Medulla oblongata (tissue), 1 donor: Measurements from ENCODE around the gene RPRML.
"Not testable (repeated sequence)": the region's sequence is repeated elsewhere in the genome, so short reads cannot be mapped to it uniquely, and the experiment has no call there.

ENCODE experiments used
- DNase-seq: peaks from one replicate; pipeline ENCODE4 v3.0.0-alpha.2; 2015; ENCODE audit errors: extremely low spot score

Gene RPRML

DNA sequence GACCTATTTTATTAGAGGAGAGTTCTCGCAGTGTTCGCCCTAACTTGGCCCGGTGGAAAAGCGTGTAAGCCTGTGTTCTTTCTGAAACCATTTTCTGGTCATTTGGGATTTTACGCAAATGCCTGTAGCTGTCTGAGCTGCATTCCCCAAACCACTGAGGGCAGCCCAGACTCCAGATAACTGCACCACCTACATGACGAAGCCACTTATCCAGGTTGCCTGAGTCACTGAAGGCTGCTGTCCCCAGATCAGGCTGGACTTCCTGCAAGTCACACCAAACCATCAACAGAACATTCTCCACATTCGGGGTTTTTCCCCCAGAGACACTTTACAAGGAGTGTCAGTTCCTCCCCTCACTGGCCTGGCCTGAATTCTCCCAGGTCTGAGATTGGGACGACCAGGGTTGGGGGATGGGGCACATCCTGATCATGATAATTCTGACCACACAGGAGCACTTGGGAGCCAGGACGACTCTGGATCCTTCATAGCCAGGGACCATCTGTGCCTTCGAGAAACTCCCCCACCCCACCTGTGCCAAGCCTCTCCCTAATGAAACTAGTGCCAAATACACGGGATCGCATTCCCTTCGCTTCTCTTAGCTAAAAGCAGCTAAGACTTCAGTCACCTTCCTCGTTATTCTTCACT lies 2.3 kb downstream of the RPRML start:
- no peak for DNase-seq

DNA sequence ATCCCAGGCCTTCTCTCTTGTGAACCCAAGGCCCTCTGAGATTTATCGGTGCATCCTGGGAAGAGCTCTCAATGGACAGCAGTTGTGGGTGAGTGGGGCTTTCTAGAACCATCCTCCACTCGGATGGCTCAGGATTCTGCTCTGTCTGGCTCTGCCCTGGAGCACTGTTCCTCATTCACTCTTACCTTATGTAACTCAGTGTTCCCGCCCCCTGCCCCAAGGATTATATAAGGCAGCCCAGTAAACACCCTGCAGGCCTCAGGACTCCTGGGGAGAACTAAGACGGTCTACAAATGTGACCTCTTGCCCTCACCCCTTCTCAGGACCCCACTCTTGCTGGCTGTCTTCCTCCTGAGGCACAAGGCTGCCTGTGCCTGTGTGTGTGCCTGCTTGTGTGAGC lies 3.8 kb downstream of the RPRML start:
- DNase-seq: no peak

GRCh38 chr17:46974086-46974485 lies 5.0 kb downstream of the RPRML start:
- no peak for DNase-seq

DNA sequence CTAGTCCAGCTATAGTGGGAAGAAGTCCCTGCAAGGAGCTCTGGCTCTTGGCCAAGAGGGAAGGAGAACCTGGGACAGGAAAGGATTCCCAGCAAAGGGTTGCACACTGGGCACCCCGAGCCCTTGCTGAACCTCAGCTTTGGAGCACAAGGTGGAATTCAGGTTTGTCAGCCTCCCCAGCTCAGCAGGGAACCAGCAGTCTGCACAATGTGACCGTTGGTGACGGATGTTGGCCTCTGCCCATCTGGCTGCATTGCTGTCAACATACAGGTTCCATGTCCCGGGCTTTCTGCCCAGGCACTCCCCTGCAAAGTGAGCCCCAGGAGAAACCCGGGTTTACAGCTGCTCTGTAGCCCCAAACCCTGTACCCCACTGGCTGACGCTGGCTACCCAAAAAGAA lies 6.7 kb downstream of the RPRML start:
- DNase-seq: no peak

DNA sequence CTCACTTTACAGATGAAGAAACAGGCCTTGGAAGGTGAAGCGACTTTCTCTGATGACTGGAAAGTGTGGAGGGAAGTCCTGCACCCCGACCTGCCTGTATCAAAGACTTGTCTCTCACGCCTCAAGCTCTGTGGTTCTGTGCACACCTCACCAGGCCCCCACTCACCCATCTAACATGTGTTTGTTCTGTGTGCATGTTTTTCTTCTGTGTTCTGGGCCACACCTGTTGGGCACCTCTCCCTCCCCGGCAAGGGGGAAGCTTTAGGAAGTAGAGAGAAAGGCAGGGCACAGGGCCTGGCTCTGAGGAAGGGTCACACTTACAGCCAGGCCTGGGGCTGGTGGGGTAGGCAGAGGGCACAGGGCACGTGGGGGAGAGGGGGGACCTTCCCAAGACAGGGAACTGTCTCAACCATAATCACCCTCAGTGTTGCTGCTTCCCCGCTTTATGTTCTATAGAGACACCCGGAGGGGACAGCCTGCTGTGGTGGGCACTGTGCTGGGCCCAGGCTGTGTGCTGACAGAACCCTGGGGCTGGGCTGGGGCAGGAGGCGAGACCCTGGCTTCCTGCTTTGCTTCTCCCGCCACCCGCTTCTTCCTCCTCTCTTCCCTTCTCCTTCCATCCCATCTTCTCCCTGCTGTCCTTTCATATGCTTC lies 7.3 kb downstream of the RPRML start:
- DNase-seq: no peak

- no peak for DNase-seq
These were observed 10.2 kb downstream of the RPRML start for GRCh38 chr17:46968896-46969295.

DNA sequence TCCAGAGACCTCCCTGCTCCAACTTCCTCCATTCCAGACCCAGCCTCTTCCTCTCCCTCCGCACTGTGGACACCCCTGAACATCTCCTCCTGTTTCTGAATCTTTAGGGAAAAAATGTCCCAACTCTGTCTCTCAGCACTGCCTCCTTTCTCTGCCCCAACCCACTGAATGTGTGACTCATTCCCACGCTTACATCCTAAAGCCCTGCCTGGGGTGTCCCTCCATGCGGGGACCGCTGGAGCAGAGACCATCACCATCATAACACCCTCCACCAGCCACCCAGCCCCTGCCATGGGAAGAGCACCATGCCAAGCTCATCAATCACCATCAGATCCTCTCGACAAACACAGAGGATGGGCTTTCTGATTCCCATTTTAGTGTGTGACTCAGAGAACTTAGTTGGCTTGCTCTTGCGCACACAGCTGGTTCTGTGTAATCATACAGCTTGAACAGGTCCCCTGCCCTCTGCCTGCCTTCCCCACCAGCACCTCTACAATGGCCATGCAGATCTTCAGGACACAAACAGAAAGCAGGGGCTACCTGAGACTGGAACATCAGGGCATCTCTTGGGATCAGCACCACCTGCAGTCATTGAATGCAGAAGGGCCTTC lies 10.7 kb downstream of the RPRML start:
- DNase-seq: no peak

DNA sequence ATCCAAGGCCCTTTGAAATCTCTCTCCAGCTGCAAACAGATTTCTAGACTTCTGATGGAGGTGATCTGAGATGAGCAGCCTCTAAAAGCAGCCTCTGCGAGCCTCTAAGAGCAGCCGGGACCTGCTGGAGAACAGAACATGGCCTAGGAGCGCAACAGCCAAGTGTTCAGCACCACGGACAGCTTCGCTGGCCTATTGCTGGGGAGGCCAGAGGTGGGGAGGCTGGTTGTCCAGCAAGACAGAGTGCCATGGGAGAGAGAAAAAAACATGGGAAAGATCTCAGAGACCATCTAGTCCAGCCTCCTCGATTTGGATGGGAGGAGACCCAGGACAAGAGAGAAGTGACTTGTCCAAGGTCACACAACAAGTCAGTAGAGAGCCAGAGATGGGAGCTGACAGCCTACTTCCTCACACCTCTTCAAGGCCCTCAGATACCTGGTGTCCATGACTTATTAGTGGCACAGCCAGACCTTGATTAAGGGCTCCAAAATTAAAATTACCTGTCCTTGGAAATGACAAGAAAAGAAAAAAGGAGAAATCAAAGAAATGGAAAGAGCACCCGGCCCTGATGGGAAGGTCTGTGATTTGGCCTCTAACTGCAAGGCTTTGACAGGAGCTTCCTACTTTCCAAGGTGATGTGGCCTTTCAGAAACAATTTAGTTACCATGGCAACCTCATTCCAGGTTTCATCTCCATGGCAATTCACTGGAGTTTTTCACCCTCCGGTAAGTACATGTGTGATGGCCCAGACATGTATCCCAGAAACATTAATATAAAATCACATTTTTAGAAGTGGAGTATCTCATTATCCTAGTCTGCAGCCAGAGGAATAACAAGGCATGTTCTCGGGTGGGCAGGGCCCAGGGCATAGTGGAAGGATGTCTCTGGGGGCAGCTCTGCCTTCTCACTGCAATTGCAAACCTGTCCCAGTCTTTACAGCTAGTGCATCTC lies 14.5 kb downstream of the RPRML start:
- no peak for DNase-seq

- DNase-seq: no peak
These were observed 15.5 kb downstream of the RPRML start for GRCh38 chr17:46963571-46963970.

- DNase-seq: no peak
These were observed 16.7 kb downstream of the RPRML start for GRCh38 chr17:46962374-46962790.

GRCh38 chr17:46960152-46960551 lies 18.9 kb downstream of the RPRML start:
- DNase-seq: no peak

- DNase-seq: no peak
These were observed 20.9 kb downstream of the RPRML start for GRCh38 chr17:46958041-46958591.

DNA sequence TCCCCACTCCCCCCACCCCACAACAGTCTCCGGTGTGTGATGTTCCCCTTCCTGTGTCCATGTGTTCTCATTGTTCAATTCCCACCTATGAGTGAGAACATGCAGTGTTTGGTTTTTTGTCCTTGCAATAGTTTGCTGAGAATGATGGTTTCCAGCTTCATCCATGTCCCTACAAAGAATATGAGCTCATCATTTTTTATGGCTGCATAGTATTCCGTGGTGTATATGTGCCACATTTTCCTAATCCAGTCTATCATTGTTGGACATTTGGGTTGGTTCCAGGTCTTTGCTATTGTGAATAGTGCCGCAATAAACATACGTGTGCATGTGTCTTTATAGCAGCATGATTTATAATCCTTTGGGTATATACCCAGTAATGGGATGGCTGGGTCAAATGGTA lies 25.9 kb downstream of the RPRML start:
- not testable (repeated sequence) for DNase-seq

- no peak for DNase-seq
These were observed 26.9 kb downstream of the RPRML start for GRCh38 chr17:46952115-46952514.

DNA sequence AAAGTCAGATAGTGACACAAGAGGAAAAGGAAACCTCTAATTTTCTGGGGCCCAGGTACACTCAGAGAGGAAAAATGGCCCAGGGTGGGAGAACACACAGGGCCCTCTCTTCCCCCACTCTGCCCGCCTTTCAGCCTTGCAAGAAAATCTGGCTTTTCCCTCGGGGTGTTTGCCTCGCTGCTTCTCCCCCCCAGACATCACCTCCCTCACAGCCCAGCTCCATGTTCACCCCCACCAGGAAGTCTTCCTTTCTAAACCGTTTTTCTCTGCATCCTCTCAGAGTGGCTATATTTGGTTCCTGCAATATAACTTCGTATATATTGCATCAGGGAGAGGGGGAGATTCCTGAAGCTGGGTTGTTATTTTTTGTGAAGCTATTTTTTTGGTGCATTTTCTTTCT lies 27.3 kb downstream of the RPRML start:
- no peak for DNase-seq

DNA sequence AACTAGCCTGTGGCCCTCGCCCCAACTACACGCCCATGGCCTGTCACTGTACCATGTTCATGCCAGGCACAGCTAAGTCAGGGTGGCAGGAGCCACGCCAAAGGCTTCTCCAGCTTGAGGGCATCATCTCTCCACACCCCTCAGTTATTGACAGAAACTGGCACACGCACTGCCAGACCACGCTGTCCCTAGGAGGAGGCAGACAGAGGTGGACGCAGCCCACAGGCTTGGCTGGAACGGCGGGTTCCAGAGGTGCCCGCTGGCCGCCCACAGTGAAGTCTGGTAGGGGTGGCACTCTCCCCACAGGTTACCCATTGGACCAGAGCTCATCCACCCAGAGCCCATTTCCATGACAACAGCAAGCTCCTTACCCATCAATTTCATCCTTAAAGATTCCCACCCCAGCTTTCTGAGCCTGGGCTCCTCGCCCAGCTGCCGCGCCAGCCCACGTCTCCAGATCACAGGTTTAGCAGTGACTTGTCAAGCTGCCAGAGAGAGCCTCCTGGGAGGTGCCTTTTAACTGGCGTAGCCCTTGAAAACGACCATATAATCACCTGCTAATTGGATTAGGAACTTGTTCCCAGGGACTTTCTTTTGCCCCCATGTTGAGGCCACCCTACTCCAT lies 27.9 kb downstream of the RPRML start:
- no peak for DNase-seq

DNA sequence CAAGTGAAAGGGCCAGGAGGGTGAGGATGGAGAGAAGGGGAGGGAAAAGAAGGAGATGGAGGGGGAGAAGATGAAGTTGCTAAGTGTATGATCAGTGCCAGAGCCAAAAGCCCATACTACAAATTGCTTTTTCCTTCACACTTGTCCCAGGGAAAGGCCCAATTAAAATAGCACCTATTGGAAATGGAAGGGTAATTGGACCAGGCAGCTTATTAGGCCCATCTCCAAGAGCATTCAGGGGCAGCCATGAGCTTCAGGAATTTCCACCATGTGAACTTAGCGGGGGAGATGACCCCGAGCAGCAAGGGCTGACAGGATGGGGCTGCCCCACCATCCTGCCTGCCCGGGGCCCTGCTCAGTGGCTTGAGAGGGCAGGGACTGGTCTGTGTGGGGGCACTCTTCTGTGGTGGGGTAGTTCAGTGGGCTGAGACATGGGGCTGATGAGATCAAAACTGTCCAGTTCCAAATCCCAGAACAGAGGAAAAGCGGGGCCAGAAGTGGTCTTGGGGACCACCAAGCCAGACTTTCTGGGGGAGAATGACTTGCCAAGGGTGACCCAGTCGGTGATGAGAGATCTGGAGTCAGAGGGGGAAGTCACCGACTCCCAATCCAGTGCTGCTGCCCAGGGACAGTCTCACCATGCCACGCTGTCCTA lies 28.6 kb downstream of the RPRML start:
- no peak for DNase-seq

DNA sequence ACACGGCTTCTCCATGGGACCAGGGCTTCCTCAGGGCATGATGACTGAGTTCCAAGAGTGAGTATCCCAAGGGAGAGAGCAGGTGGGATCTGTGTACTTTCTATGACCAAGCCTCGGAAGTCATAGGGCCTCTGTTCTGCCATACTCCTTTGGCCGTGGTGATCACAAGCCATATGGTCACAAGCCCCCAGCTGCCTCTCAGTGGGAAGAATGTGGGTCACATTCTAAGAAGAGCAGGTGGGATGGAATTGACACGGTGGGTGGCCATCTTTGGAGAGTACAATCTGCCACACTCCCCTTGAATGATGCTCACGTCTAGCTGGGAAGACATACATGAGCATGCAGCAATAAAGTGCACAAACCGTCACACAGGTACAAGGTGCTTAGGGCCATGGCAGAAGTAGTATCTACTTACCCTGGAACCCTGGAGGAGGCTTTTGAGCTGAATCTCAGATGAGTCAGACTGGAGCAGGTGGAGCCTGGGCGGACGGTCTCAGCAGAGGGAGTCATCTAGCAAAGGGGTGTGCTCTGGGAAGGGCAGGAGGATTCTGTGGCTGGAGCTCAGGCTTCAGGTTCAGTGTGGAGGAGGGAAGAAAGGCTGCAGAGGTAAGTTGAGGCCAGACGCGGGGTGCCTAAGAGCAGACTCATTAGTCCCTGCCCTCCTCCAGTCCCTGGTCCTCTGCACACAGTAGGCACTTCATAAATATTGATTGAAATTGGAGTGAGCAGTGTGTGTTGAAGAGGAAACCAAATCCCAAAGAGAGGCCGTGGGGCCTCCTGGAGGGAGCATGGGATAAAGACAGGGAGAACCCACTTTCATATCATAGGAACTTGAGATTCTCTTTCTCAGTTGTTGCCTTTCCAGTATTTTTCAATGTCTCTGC lies 29.5 kb downstream of the RPRML start:
- DNase-seq: no peak

GRCh38 chr17:46948544-46948943 lies 30.5 kb downstream of the RPRML start:
- no peak for DNase-seq

DNA sequence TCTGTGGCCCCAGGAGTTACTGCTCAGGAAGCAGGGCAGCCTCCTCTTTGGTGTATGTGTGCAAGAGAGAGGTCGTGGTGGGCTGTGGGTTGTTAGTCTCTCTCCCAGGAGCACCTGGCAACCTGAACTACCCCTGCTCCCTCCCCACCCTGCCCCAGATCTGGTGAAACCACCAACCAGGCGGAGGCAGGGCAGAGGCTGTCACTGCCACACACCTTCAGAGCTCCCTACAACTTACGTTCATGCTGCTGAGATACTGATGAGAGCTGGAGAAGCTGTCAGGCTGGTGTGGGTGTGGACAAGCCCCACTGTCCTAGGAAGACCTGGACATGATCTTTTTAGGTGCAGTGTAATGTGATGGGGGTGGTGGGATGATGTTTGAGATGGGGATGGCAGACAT lies 31.8 kb downstream of the RPRML start:
- no peak for DNase-seq
